Peyer's patch (tissue), 4 donors: Measurements from ENCODE around the gene MAIP1.

Experiments used
- POLR2A ChIP-seq, 2 donors: fragments of 450-650 bp; IDR thresholded peaks; one replicate each; pipeline ENCODE4 v1.5.1; 2017; ENCODE audit warnings: antibody characterized with exemption in 2 of 2, mild to moderate bottlenecking in 2 of 2, moderate library complexity in 2 of 2
- TF ChIP-seq, protein P1 (sequence below), 6 experiments: fragments of 450-650 bp in 4 of 6; fragments of 200-600 bp in 2 of 6; sonication (generic) in 1 of 6; IDR thresholded peaks; one replicate each; pipeline ENCODE4 v1.5.1; 2017 to 2019; ENCODE audit warnings: antibody characterized with exemption in 6 of 6, mild to moderate bottlenecking in 3 of 6, moderate library complexity in 1 of 6

DNA sequence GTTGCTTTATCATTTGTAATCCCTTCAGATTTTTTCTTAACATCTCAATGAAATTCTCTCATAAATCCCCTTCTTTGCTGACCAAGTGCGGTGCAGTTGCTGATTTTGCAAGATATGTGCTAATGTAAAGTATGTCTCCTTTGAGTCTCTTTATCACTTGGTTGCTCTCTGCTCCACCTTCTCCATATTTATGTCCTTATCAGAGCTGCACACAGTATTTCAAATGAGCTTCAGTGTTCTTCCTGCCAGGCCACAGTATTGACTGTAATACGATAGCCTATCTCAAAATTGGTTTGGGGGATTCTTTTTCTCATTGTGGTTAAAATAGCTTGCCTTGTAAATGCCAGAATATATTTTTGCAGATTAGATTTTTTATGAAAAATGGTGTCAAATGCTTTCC lies 32.2 kb downstream of the MAIP1 start:
- TF ChIP-seq, protein P1, sequence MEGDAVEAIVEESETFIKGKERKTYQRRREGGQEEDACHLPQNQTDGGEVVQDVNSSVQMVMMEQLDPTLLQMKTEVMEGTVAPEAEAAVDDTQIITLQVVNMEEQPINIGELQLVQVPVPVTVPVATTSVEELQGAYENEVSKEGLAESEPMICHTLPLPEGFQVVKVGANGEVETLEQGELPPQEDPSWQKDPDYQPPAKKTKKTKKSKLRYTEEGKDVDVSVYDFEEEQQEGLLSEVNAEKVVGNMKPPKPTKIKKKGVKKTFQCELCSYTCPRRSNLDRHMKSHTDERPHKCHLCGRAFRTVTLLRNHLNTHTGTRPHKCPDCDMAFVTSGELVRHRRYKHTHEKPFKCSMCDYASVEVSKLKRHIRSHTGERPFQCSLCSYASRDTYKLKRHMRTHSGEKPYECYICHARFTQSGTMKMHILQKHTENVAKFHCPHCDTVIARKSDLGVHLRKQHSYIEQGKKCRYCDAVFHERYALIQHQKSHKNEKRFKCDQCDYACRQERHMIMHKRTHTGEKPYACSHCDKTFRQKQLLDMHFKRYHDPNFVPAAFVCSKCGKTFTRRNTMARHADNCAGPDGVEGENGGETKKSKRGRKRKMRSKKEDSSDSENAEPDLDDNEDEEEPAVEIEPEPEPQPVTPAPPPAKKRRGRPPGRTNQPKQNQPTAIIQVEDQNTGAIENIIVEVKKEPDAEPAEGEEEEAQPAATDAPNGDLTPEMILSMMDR (IDR thresholded peaks at IDR 0.05) = no peak
- TF ChIP-seq POLR2A (IDR thresholded peaks at IDR 0.05) = no peak
